Activated CD4-positive, alpha-beta memory T cell treated with anti-CD3 and anti-CD28 coated beads, Interleukin-2, amount 10 ng/mL, durations not matched to agents 7 days and 5 days (primary cell): ENCODE results near the gene MATN4. TPM values are rescaled to one million over a fixed set of nuclear protein-coding genes. Genes with fewer than 3 reads are reported as not detected.
"Not testable (repeated sequence)": the region's sequence is repeated elsewhere in the genome, so short reads cannot be mapped to it uniquely, and the experiment has no call there.

Experiments
- CTCF ChIA-PET: fragments of 350-600 bp; sonication (Branson Sonifier 250); formaldehyde crosslinking; loops from one replicate; lab custom pipeline; 2021; ENCODE audit warnings: antibody characterized with exemption, inconsistent platforms; lab: Charles Lee
- POLR2A ChIA-PET: fragments of 350-600 bp; sonication (Branson Sonifier 250); formaldehyde crosslinking; loops from one replicate; lab custom pipeline; 2021; ENCODE audit warnings: antibody characterized with exemption; lab: Charles Lee
- DNase-seq: peaks from one replicate; pipeline ENCODE4 v3.0.0-alpha.2; 2020
- H3K27ac Mint-ChIP-seq: one replicate; pipeline ENCODE4 v1.8.0; 2021; ENCODE audit warnings: mild to moderate bottlenecking, mixed read lengths
- H3K27me3 Mint-ChIP-seq: one replicate; pipeline ENCODE4 v1.8.0; 2021; ENCODE audit warnings: mixed read lengths
- H3K36me3 Mint-ChIP-seq: one replicate; pipeline ENCODE4 v1.8.0; 2021; ENCODE audit warnings: low read depth, mixed read lengths
- H3K4me1 Mint-ChIP-seq: one replicate; pipeline ENCODE4 v1.8.0; 2021; ENCODE audit warnings: mixed read lengths
- H3K4me3 Mint-ChIP-seq: one replicate; pipeline ENCODE4 v1.8.0; 2021; ENCODE audit warnings: mild to moderate bottlenecking, mixed read lengths
- H3K9me3 Mint-ChIP-seq: one replicate; pipeline ENCODE4 v1.8.0; 2021; ENCODE audit warnings: mixed read lengths
- total RNA-seq, 2 experiments: library from RNA; stranded (reverse); gene quantifications; one replicate each; pipeline ENCODE4 v1.2.3, GENCODE V29; 2021

Gene MATN4, protein sequence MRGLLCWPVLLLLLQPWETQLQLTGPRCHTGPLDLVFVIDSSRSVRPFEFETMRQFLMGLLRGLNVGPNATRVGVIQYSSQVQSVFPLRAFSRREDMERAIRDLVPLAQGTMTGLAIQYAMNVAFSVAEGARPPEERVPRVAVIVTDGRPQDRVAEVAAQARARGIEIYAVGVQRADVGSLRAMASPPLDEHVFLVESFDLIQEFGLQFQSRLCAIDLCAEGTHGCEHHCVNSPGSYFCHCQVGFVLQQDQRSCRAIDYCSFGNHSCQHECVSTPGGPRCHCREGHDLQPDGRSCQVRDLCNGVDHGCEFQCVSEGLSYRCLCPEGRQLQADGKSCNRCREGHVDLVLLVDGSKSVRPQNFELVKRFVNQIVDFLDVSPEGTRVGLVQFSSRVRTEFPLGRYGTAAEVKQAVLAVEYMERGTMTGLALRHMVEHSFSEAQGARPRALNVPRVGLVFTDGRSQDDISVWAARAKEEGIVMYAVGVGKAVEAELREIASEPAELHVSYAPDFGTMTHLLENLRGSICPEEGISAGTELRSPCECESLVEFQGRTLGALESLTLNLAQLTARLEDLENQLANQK
- 1 to 10 TPM in 1 of 2 experiments, under 1 TPM in 1; 0.83 to 1.5 TPM for total RNA-seq

DNA sequence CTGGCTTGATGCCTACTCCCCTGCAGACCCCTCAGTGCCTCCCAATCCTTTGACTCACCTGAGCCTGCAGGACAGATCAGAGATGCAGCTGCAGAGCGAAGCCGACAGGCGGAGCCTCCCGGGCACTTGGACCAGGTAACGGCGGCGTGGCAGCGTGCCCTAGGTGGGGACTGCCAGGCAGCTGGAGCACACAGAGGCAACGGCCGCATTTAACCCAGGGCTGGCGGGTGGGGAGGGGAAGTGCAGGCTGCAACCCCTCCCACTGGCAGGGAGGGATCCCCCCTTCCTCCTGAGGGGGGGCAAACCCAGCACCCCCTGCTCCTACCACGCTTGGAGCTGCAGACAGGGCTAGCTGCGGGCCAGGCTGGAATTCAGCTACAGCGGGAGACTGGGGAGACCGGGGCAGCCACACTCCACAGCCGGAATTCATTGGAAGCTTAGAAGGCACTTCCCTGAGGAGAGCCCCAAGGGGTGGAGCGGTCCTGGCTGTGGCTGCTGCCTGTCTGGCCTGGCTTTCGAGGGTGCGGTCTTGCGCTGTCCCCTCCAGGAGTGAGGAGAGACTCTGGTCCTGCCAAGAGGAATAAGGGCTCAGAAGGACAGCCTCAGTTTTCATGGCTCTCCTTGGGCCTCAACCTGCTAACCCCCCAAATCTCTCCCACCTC, at the start of gene MATN4:
MATN4 (minus strand) TSS at position 183 of the 662 bp plus-strand sequence. CDS start 2,717 bp downstream, outside the sequence.
- Mint-ChIP-seq H3K9me3 (no peaks in the 10 kb centered on the region), H3K27ac (no peak within 1 kb of the TSS), H3K4me1 (peaks cover 24% of the 10 kb centered on the region), H3K27me3 (peaks cover 25% of the 10 kb centered on the region), H3K36me3 (no peaks in the 10 kb centered on the region), H3K4me3 (no peak within 1 kb of the TSS)
- CTCF ChIA-PET = interaction anchor here (1.0 to 1.8 kb wide), 2 partner anchors 10 to 14 kb away, joined by 3 to 8 read pairs; no protein-coding TSS in a partner anchor
- no peak for DNase-seq
- POLR2A ChIA-PET = no interaction called here

DNA sequence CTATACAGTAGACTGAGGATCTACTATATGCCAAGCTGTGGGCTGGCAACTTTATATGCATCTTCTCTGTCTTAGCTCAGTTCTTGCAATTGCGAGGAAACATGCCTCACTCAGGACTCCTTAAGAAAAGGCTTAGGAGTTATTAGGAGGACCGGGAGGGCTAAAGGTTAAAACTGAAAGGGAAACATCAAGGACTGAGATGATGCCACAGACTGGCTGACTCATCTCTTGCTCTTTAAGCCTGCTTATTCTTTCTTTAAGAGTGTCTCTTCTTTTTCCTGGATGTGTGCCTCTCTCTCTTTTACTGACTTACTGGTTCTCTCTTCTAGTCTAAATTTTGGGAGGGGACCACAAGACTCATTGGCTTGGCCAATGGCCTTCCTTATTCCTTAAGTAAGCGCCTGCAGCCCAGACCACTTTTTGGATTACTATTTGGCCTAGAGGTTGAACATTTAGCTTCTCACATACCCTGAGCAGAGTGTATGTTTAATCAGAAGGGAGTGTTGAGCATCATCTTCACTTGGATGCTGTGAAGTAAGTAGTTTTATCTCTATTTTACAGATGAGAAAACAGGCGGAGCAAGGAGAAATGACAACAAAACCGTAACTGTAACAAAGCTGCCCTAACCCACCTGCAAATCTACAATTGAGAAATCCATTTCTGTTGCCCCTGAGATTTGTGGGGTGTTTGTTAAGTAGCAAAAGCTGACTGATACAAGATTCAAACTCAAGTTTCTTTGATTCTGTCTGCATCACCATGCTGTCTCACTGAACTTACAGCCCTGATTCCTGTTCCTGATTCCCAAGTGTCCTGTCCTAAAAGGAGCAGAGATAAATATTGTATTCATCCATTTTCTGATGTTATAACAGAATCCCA, 47.3 kb upstream of the MATN4 start:
- Mint-ChIP-seq H3K4me1 (peaks cover 64% of the 10 kb centered on the region), H3K9me3 (no peaks in the 10 kb centered on the region), H3K36me3 (no peaks in the 10 kb centered on the region), H3K4me3 (peak overlapping the region; percentile 38), H3K27me3 (no peaks in the 10 kb centered on the region), H3K27ac (peak overlapping the region; percentile 91)
- DNase-seq = peak; percentile 35
- POLR2A ChIA-PET = interaction anchor here (0.6 to 1.6 kb wide), 5 partner anchors 9 to 1197 kb away, joined by 3 to 7 read pairs (median 4); no protein-coding TSS in a partner anchor
- CTCF ChIA-PET = interaction anchor here (0.8 to 3.7 kb wide), 10 partner anchors 8 to 415 kb away, joined by 3 to 19 read pairs (median 4); partner anchors contain the start of gene SYS1

DNA sequence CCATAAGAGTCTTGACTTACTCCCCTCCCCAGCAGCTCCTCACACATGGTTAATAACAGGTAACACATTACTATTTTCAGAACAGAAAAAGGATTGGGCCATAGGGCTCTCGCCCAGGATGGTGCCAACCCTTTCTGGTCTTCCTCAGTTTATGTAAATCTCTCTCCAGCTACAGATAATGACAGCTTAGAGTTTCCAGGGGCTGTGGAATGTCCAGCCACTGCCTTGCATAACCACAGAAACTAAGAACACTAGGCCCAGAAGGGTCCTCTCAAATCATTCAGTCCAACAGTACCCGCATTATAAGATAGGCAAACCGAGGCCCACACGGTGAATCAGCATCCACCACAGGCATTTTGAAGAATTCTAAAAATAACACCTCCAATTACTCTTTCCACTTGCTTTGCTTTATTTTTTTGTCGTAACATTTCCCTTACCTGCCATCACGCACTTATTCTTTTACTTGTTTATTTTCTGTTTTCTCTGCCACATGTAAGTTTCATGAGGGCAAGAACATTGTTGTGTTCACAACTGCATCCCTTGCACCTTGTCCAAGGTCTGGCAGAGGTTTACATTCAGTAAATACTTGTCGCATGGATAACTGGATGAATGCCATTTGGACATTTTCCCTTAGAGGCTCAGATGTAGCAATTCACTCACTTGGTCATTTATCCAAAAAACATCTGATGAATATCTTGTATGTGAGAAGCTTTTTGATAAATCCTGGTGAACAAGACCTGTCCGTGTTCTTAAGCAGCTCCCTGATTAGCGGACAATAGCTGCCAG, 46.5 kb upstream of the MATN4 start:
- peaks cover 67% of the 10 kb centered on the region for H3K4me1 Mint-ChIP-seq
- no peaks in the 10 kb centered on the region for H3K27me3 Mint-ChIP-seq
- ChIA-PET CTCF (interaction anchor here (0.5 to 3.7 kb wide), 11 partner anchors 7 to 545 kb away, joined by 3 to 19 read pairs (median 4); partner anchors contain the start of gene SYS1), POLR2A (interaction anchor here (0.6 to 1.6 kb wide), 6 partner anchors 8 to 1197 kb away, joined by 3 to 7 read pairs (median 4); partner anchors contain the start of gene SYS1)
- no peaks in the 10 kb centered on the region for H3K36me3 Mint-ChIP-seq
- H3K4me3 Mint-ChIP-seq = peak overlapping the region; percentile 46
- no peaks in the 10 kb centered on the region for H3K9me3 Mint-ChIP-seq
- H3K27ac Mint-ChIP-seq = peak overlapping the region; percentile 91
- DNase-seq = no peak

DNA sequence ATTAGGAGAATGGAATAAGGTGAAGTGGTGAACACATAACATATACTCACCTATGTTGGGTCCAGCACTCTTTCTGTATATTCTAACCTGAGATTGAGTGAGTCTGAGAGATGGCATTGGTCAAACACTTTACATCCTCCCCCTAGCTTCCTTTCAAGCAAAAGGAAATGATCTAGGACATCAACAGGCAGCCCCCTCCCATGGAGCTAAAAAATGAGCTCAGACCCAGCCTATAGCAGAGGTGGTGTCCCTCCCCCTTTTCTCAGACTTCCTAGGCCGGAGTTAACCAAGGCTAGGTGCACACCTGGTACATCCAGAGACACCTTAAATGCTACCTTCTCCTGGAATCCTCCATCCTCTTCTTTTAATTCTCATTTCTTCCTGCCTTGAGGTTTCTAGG, 45.6 kb upstream of the MATN4 start:
- no peak overlapping the region for H3K4me3 Mint-ChIP-seq
- H3K36me3 Mint-ChIP-seq = no peaks in the 10 kb centered on the region
- no peak for DNase-seq
- POLR2A ChIA-PET = interaction anchor here (0.7 to 1.2 kb wide), 3 partner anchors 9 to 83 kb away, joined by 3 read pairs; partner anchors contain the start of gene SYS1
- no peaks in the 10 kb centered on the region for H3K27me3 Mint-ChIP-seq
- H3K4me1 Mint-ChIP-seq = peaks cover 60% of the 10 kb centered on the region
- CTCF ChIA-PET = interaction anchor here (0.9 to 2.8 kb wide), 3 partner anchors 9 to 83 kb away, joined by 3 to 11 read pairs (median 9); partner anchors contain the start of gene SYS1
- H3K9me3 Mint-ChIP-seq = no peaks in the 10 kb centered on the region
- no peak overlapping the region for H3K27ac Mint-ChIP-seq

DNA sequence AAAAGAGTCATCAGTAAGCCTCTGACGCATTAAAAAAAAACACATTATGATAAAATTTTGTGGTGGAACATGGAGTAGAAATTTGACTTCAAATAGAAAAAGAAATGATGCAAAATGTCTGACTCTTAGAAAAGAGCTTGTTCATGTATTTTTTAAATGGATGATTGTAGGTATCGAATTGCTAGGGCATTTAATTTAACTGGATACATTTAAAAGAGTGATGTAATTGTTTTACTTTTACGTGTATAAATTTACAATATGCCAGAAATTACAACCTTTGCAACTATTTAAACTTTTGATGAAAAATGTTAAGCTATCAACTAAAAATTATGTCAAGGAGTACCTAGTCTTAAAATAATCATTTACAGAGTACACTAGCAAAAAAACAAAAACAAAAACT, 44.6 kb upstream of the MATN4 start:
- POLR2A ChIA-PET = interaction anchor here (0.7 to 1.1 kb wide), 2 partner anchors 17 to 84 kb away, joined by 3 read pairs; no protein-coding TSS in a partner anchor
- Mint-ChIP-seq H3K9me3 (no peaks in the 10 kb centered on the region), H3K27ac (no peak overlapping the region), H3K27me3 (no peaks in the 10 kb centered on the region), H3K36me3 (no peaks in the 10 kb centered on the region), H3K4me1 (peaks cover 54% of the 10 kb centered on the region), H3K4me3 (no peak overlapping the region)
- CTCF ChIA-PET = interaction anchor here (1.0 to 2.8 kb wide), 7 partner anchors 8 to 101 kb away, joined by 4 to 11 read pairs (median 6); partner anchors contain the start of gene SYS1
- no peak for DNase-seq

DNA sequence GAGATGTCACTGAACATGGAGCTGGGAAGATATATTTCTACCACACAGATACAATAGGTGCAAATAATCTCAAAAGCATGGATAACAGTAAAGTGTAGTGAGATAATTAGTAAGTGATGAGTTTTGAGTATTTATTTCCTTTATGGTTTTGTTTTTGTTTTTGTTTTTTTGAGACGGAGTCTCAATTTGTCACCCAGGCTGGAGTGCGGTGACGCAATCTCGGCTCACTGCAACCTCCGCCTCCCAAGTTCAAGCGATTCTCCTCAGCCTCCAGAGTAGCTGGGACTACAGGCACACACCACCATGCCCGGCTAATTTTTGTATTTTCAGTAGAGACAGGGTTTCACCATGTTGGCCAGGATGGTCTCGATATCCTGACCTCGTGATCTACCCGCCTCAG, 42.7 kb upstream of the MATN4 start:
- CTCF ChIA-PET = interaction anchor here (1.0 to 1.5 kb wide), 5 partner anchors 10 to 86 kb away, joined by 3 to 11 read pairs (median 4); partner anchors contain the start of gene SYS1
- H3K4me1 Mint-ChIP-seq = peaks cover 54% of the 10 kb centered on the region
- not testable (repeated sequence) for H3K27ac Mint-ChIP-seq, H3K27me3 Mint-ChIP-seq, H3K9me3 Mint-ChIP-seq, DNase-seq, H3K36me3 Mint-ChIP-seq, H3K4me3 Mint-ChIP-seq
- POLR2A ChIA-PET = interaction anchor here (0.6 to 1.3 kb wide), 2 partner anchors 12 to 31 kb away, joined by 3 to 4 read pairs; partner anchors contain the start of gene SYS1

DNA sequence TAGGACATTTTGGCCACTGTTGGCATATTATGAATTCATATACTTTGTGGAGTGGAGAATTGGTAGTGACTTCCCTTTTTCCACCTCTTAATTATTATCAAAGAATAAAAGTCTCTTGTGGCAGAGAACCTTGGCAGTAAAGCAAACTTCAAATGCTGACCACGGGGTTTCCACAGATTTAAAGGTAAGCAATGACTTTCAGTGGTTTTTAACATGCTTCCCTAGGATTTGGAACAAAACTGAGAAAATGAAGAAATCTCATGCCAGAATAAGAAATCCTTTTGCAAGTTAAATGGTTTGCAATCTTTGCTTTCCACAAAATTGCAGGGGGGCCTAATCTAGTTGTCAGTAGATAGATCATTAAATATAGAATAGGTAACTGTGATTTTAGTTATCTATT, 42.1 kb upstream of the MATN4 start:
- Mint-ChIP-seq H3K27me3 (no peaks in the 10 kb centered on the region), H3K4me3 (no peak overlapping the region), H3K27ac (no peak overlapping the region), H3K36me3 (no peaks in the 10 kb centered on the region), H3K4me1 (peaks cover 54% of the 10 kb centered on the region), H3K9me3 (no peaks in the 10 kb centered on the region)
- ChIA-PET POLR2A (interaction anchor here (1.3 kb wide), 1 partner anchor 12 kb away, joined by 4 read pairs; the partner anchor contains the start of gene SYS1), CTCF (interaction anchor here (1.3 to 1.5 kb wide), 2 partner anchors 13 to 87 kb away, joined by 3 to 11 read pairs; partner anchors contain the start of gene SYS1)
- DNase-seq = no peak

DNA sequence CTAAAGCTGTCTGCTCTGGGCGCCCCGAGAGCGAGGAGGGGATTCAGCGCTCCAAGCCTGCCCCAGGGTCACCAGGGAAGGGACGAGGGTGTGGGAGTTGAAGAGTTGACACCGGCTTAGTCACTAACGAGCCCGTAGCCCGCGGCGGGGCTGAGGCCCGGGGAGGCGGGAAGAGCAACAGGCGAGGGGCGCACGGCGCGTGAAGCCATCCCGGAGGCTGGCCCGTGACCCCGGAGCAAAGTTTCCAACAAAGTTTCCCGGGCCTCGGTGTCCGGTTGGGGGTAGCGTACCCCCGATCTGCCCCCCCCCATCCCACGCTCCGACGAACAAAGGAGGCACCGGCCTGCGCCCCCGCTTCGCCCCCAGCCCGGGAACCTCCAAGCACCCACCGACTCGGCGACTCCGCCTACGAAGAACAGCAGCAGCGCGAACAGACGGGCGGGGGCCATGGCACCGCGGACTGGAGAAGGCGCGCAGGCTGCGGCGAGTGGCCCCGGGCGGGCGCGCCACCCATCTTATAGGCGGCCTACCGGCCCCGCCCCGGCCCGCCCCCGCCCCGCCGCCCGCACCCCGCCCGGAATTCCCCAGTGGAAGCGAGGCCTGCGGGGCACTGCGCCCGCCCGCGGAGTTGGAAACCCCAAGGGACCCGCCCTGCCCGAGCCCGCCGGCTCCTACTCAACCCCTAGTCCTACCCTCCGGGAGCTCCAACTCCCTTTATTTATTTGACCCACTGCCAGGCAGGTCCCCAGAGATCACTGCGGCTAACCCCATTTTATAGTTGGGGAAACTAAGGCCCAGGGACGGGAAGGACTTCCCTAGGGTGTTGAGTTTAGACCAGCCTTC, 40.1 kb upstream of the MATN4 start, which contains the start of gene SDC4:
SDC4 (minus strand) TSS at position 489 of the 843 bp plus-strand sequence; CDS start at position 449, 40 bp downstream.
- Mint-ChIP-seq H3K4me3 (peak within 1 kb of the TSS; percentile 86), H3K9me3 (no peaks in the 10 kb centered on the region), H3K4me1 (peaks cover 48% of the 10 kb centered on the region), H3K27me3 (no peaks in the 10 kb centered on the region), H3K27ac (peak within 1 kb of the TSS; percentile 67), H3K36me3 (peaks cover 4% of the 10 kb centered on the region)
- POLR2A ChIA-PET = interaction anchor here (1.0 to 4.6 kb wide), 15 partner anchors 9 to 443 kb away, joined by 3 to 25 read pairs (median 5); partner anchors contain the start of genes DNTTIP1, PIGT, SYS1 and WFDC3
- peak; percentile 70 for DNase-seq
- CTCF ChIA-PET = interaction anchor here (0.7 to 4.0 kb wide), 8 partner anchors 13 to 97 kb away, joined by 3 to 19 read pairs (median 4); partner anchors contain the start of gene SYS1

DNA sequence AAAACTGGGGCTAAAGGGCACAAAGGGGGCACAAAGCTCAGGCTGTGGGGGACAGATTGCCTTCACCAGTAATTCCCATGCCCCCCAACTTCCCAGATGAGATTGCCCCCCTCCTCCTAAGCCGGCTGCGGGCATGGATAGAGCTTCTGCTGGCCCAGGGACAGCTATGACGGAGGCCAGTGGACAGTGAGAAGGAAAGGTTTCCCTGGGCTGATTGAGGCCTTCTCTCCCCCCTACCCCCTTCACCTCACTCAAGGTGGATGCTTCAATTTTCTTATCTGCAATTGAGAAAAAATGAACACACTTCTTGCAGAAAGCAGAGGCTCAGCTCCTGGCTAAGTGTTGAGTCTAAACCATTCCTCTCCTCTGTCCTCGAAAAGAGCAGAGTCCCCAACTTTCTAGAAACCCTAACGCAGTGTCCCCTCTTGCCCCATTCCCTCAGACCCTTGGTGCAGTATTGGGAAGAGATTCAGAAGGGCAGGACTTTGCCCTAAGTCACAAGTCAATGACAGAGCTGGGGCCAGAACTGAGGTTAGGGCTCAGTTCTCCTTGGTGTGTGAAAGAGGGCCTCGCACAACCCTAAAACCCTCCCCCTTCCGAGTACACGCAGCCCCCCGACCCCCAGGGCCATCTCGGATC, 39.3 kb upstream of the MATN4 start:
- H3K27ac Mint-ChIP-seq = peak overlapping the region; percentile 67
- H3K27me3 Mint-ChIP-seq = no peaks in the 10 kb centered on the region
- peaks cover 46% of the 10 kb centered on the region for H3K4me1 Mint-ChIP-seq
- no peak for DNase-seq
- ChIA-PET CTCF (interaction anchor here (0.8 to 4.0 kb wide), 9 partner anchors 8 to 98 kb away, joined by 3 to 19 read pairs (median 4); partner anchors contain the start of gene SYS1), POLR2A (interaction anchor here (0.6 to 4.6 kb wide), 17 partner anchors 8 to 444 kb away, joined by 3 to 25 read pairs (median 5); partner anchors contain the start of genes DNTTIP1, PIGT, SYS1 and WFDC3)
- H3K36me3 Mint-ChIP-seq = peaks cover 4% of the 10 kb centered on the region
- H3K4me3 Mint-ChIP-seq = peak overlapping the region; percentile 86
- no peaks in the 10 kb centered on the region for H3K9me3 Mint-ChIP-seq
